NCI-H2196 treated with DMSO at 0.1 percent for 48 hours (cell line): ENCODE data around the gene C1QL1.

Source experiments
- DNase-seq: peaks from one replicate; lab custom pipeline; 2025; ENCODE audit not compliant: unreplicated experiment; lab: John Stamatoyannopoulos, UW

The C1QL1 gene

DNA sequence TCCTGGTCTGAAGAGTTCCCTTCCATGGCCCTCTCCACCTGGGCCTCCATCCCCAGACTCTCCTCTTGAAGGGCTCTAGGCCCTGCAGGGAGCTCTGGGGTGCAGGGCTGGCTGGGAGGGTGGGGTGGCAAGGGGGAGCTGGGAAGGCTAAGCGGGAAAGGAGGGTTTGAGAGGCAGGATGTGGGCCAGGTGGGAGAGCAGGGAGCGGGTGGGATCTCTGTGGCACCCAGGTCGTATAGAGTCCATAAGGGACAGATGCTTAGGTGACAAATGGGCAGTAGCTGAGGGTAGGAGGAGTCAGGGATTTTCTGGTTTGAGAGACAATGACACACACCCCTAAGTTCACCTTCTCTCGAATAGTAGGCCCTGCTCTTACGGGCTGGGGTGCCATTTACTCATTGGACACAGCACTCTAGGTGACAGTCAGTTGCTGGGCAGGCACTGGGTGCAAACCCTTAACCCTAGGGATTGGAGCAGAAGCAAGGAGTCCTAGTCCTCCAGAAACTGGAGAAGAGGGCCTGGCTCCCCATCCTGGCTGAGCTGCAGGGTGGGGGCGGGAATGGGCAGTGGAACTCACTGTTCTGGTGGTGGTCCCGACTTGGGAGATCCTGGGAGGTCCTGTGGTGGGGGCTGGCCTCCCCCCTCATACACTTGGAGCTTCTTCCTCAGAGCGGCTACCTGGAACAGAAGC is 35.9 kb downstream of the C1QL1 start:
- no peak for DNase-seq

- DNase-seq = no peak
These were observed 36.7 kb downstream of the C1QL1 start for GRCh38 chr17:44931376-44931775.

DNA sequence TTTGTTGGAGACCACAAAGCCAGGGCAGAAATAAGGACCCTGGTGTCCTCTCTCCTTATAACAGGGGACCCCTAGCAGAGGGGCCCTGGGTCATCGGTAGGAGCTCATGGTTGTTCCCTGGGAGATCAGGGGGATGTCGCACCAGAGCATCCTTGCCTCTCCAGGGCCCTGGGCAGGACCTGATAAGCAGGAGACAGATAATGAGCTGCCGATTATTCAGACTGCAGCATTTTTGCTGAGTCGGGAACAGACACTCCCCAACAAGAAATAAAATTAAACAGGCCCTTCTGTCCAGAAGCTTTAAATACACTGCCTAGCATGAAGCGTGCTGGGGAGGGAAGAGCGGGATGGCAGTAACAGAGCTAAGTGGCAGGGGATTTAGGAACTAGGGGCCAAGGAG is 37.4 kb downstream of the C1QL1 start:
- DNase-seq = no peak

GRCh38 chr17:44928950-44929720 is 39.0 kb downstream of the C1QL1 start:
- no peak for DNase-seq

DNA sequence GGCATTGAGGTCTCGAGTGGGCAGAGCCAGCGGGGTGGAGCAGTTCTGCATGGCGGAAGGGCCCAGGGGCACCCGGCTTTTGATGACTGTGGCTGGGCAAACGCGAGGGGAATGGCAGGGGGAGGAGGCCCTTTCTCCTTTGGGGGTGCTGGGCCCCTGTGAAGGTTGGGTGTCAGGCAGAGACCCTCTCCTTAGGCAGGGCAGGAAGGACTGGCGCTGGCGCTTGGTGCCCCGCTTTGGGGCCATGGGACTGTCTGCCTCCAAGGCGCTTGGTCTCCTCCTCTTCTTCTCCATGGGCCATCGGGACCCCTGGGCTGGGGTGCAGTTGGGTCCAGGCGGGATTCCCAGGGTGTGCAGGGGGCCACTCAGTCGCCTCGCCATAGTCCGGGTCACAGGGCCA is 40.0 kb downstream of the C1QL1 start:
- DNase-seq = no peak

DNA sequence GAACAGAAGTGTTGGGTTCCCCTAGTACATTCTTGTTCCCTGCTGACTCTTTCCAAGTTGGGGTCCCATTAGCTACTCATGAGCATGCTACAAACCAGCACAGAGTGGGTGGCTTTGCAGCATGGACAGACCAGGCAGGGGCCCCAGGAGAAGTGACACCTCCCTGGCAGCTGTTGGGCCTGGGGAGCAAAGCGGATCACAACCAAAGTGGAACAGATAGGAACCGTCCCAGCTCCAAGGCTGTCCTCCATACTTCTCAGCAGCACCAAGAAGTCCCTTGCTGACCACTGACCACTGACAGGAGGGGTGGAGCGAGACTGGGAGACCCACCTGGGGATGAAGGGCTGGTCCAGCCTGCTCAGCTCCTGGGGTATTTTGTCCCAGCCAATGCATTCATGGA is 40.4 kb downstream of the C1QL1 start:
- DNase-seq = no peak

DNA sequence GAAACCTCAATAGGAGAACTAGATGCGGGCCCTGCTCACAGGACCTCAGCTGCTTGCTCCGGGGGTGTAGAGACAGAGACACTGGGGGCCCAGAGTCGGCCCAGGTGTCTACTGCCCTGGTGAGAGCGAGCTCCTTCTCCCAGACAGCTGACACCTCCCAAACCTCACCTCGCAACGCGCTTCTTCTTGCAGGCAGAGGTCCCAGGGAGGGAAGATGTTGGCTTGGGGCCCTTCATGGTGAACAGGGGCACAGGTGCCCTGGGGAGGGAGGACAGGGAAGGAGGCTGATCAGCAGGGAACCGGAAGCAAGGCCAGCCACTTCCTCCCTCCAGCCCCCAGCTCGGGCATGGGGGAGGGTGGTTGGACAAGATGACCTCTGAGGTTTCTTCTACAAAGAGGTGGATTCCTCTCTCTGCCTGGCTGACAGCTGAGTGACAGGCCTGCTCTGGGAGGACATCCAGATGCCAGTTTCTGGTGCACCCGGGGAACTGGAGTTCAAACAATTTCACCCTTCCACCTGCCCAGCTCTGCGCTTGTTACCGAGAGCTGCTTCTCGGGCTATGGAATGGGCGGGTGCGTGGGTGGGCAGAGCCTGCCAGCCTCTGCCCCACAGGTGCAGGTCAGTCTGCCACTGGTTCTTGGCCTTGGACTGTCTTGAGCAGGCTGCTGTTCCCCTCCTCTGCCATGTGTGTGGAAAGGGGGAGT is 41.1 kb downstream of the C1QL1 start:
- DNase-seq = no peak

DNA sequence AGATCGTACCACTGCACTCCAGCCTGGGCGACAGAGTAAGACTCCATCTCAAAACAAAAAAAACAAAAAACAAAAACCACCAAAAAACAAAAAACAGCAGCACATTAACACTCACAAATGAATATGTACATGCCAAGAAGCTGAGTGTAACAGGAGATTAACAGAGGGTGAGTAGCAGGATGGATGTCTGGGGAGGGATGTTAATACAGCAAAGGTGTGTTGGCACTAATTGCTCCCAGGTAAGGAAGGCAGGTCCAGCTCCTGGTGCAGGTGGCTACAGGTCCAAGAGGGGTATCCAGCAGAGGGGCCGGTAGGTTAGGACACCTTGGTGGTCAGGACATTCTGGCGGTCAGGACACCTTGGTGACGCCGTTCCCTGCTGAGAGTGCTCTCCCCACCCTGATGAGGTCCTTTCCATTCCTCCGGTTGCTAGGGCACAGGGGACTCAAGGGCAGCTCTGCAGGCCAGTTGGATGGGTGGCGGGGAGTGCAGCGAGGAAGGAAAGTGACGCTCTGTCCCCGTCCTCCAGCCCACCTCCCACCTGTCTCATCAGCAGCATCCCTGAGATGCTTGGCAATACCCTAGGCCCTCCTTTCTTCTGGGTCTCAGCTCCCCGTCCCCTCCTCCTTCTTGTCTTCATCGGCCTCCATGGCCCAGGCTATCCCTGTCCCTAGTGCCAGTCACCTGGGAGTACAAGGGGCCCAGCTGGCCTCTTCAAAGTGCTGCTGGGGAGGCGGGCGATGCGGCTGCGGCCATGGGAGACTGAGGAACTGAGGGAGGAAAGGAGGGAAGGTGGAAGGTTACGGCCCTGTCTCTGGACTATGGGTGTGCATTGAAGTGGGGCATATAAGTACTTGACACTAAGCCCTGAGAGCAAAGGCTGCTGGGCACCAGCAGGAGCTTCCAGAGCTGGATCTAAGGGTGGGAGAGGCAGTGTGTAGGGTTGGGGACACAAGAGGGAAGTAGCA is 42.1 kb downstream of the C1QL1 start:
- DNase-seq = no peak

- no peak for DNase-seq
These were observed 44.0 kb downstream of the C1QL1 start for GRCh38 chr17:44924107-44924544.

GRCh38 chr17:44922746-44923470 is 45.2 kb downstream of the C1QL1 start:
- no peak for DNase-seq

DNA sequence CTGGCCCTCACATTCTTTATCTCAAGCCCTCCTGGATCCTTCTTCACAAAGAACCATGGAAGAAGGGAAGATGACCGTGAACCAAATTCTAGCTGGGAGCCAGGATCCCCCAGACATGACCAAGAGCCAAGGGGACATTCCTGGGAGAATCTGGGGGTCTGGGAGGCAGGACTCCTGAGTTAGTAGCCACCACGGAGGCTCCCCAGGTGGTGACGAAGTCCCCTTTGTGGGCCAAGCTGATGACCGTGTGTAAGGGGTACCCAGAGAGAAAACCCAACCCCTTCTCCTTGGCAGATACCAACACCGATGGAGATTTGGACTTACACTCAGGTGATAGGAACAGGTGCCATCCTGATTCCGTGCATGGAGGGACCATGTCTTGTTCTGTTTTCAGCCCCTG is 46.0 kb downstream of the C1QL1 start:
- no peak for DNase-seq

- DNase-seq = no peak
These were observed 46.8 kb downstream of the C1QL1 start for GRCh38 chr17:44921122-44921882.

DNA sequence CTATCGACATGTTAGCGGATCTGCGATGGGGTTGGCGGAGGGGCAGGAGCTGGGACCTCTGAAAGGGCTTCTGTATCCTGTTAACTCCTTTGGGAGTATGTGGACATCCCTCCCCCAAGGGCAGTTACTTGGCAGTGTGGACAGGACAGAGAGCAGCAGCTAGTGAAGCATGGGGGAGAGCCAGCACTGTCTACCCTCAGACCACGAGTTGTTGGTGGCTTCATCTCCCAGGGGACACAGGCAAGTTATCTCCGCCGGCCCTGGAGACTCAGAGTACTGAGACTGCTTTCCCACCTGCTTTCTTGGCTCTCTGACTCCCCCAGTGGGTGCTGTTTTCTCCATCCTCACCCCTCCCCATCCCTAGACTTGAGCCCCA is 47.5 kb downstream of the C1QL1 start:
- no peak for DNase-seq

DNA sequence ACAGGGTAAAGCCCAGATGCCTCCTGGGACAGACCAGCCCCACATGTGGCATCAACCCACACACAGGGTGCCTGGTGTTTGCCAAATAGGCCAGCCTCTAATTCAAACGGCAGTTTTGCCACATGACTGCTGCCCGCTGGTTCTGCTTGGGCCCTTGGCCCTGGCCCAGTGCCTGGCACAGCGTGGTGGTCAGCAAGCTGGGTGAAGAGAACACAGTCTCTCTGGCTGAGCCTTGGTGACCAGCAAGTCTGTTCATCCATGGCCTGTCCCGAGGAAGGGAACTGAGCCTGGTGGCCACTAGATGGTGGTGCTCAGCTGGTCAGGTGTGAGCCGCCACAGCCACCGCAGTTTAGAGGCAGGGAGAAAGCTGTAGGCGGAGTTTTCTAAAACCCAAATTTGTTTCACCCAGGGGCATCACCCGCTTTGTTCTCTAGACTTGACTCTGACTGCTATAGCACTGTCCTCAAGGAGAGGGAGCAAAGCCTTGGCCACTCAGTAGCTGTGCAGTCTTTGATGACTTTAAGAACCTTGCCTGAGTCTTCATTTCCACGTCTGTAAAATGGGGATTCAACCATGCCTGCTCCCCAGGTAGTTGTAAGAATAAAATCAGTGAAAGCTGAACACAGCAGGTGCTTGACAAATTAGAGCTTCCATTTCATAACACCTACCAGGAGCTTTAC is 48.1 kb downstream of the C1QL1 start:
- peak; percentile 69 for DNase-seq

- DNase-seq = no peak
These were observed 48.7 kb downstream of the C1QL1 start for GRCh38 chr17:44919411-44919810.

GRCh38 chr17:44918006-44918405 is 50.1 kb downstream of the C1QL1 start:
- DNase-seq = no peak

DNA sequence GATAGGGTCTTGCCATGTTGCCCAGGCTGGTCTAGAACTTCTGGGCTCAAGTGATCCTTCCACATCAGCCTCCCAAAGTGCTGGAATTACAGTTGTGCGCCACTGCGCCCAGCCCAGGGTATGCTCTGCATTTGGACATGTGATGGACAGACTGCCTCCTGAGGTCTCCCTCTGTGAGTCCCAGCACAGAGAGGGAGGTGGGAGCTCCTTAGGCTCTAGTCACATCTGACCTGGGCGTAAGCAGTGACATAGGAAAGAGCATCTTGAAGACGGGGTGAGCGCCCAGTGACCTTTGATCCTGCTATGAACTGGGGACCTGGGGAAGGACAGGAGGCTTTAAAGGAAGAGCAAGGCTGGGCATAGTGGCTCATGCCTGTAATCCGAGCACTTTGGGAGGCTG is 50.6 kb downstream of the C1QL1 start:
- no peak for DNase-seq

DNA sequence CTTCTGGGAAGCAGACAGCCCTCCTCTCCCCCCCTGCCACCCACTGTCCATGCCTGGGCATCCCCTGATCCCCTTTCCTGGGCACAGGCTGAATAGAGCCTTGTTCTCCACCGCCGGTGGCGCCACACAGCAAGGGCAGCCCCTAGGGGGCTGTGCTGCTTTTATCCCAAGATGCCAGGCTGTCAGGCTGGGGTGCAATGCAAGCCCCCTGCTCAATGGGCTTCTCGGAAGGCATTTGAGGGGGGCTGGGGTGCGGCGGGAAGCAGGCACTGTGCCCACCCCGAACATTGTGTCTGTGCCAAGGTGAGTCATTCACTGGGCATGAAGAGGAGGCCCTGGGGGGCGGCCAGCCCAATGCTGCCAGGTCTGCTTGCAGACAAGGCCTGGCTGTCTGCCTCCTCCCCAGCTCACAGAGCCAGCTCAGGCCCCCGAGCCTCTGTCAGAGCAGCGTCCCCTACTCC is 51.3 kb downstream of the C1QL1 start:
- DNase-seq = no peak
